ENCODE results near the gene NLRC3. TPM values are rescaled to one million over a fixed set of nuclear protein-coding genes. Genes with fewer than 3 reads are reported as not detected.

Gene NLRC3
- total RNA-seq, 1 donor from 2014 or later = 0.04 TPM

GRCh38 chr16:3587547-3588110 lies 10.4 kb upstream of the NLRC3 start:
- TF ChIP-seq CTCF (IDR thresholded peaks at IDR 0.05; ENCODE audit: insufficient read depth, low read length, poor library complexity, severe bottlenecking) = no peak
- Histone ChIP-seq H3K36me3 (ENCODE audit: control insufficient read depth, insufficient read depth, low read length) (no peaks in the 10 kb centered on the region), H3K27me3 (ENCODE audit: control insufficient read depth, insufficient read depth, low read length) (no peaks in the 10 kb centered on the region), H3K4me3 (ENCODE audit: low read depth, low read length) (no peak overlapping the region)
- no peak for DNase-seq (ENCODE audit: low read depth)

GRCh38 chr16:3584412-3584811 lies 7.2 kb upstream of the NLRC3 start:
- DNase-seq (ENCODE audit: low read depth) = no peak
- Histone ChIP-seq H3K36me3 (ENCODE audit: control insufficient read depth, insufficient read depth, low read length) (no peaks in the 10 kb centered on the region), H3K4me3 (ENCODE audit: low read depth, low read length) (no peak overlapping the region), H3K27me3 (ENCODE audit: control insufficient read depth, insufficient read depth, low read length) (no peaks in the 10 kb centered on the region)
- TF ChIP-seq CTCF (IDR thresholded peaks at IDR 0.05; ENCODE audit: insufficient read depth, low read length, poor library complexity, severe bottlenecking) = no peak

- no peaks in the 10 kb centered on the region for H3K36me3 ChIP-seq (ENCODE audit: control insufficient read depth, insufficient read depth, low read length)
- no peak for TF ChIP-seq CTCF (IDR thresholded peaks at IDR 0.05; ENCODE audit: insufficient read depth, low read length, poor library complexity, severe bottlenecking)
- no peak for DNase-seq (ENCODE audit: low read depth)
- no peaks in the 10 kb centered on the region for H3K27me3 ChIP-seq (ENCODE audit: control insufficient read depth, insufficient read depth, low read length)
- H3K4me3 ChIP-seq (ENCODE audit: low read depth, low read length) = no peak overlapping the region
Measured at GRCh38 chr16:3583303-3584038, 6.3 kb upstream of the NLRC3 start.

- H3K27me3 ChIP-seq (ENCODE audit: control insufficient read depth, insufficient read depth, low read length) = no peaks in the 10 kb centered on the region
- no peak for TF ChIP-seq CTCF (IDR thresholded peaks at IDR 0.05; ENCODE audit: insufficient read depth, low read length, poor library complexity, severe bottlenecking)
- H3K4me3 ChIP-seq (ENCODE audit: low read depth, low read length) = no peak overlapping the region
- no peak for DNase-seq (ENCODE audit: low read depth)
- H3K36me3 ChIP-seq (ENCODE audit: control insufficient read depth, insufficient read depth, low read length) = no peaks in the 10 kb centered on the region
Measured at GRCh38 chr16:3582276-3583165, 5.3 kb upstream of the NLRC3 start.

GRCh38 chr16:3581392-3581791 lies 4.2 kb upstream of the NLRC3 start:
- no peak for DNase-seq (ENCODE audit: low read depth)
- Histone ChIP-seq H3K4me3 (ENCODE audit: low read depth, low read length) (no peak overlapping the region), H3K36me3 (ENCODE audit: control insufficient read depth, insufficient read depth, low read length) (no peaks in the 10 kb centered on the region), H3K27me3 (ENCODE audit: control insufficient read depth, insufficient read depth, low read length) (no peaks in the 10 kb centered on the region)
- no peak for TF ChIP-seq CTCF (IDR thresholded peaks at IDR 0.05; ENCODE audit: insufficient read depth, low read length, poor library complexity, severe bottlenecking)

Data from kidney epithelial cell (primary cell).